PFSK-1 (cell line): Measurements from ENCODE around the gene APBB2.

Source experiments
- FOXP2 ChIP-seq: optimal IDR thresholded peaks from 2 replicates; pipeline ENCODE3; 2011; ENCODE audit warnings: borderline replicate concordance, control low read depth, inconsistent platforms; ENCODE audit not compliant: insufficient read depth; ENCODE audit errors: extremely low read length, extremely low read depth
- POLR2AphosphoS5 ChIP-seq: IDR thresholded peaks from 2 replicates; pipeline ENCODE4 v1.6.1; 2012; ENCODE audit warnings: low read depth, mild to moderate bottlenecking, control low read depth, low read length, moderate library complexity
- REST ChIP-seq, 2 experiments: IDR thresholded peaks; 2 replicates each; pipeline versions ENCODE4 v1.6.1 to v1.8.0; 2011 to 2012; ENCODE audit warnings: low read depth in 2 of 2, low read length in 2 of 2, control low read depth in 1 of 2, inconsistent platforms in 1 of 2, mild to moderate bottlenecking in 1 of 2, moderate library complexity in 1 of 2; ENCODE audit not compliant: insufficient read depth in 1 of 2
- SIN3A ChIP-seq: IDR thresholded peaks from 2 replicates; pipeline ENCODE4 v1.6.1; 2012; ENCODE audit warnings: mild to moderate bottlenecking, low read length, moderate library complexity, borderline replicate concordance; ENCODE audit not compliant: insufficient read depth
- TAF1 ChIP-seq: IDR thresholded peaks from 2 replicates; pipeline ENCODE4 v1.6.1; 2012; ENCODE audit warnings: low read length, control low read depth, borderline replicate concordance; ENCODE audit not compliant: insufficient read depth

Gene APBB2

DNA sequence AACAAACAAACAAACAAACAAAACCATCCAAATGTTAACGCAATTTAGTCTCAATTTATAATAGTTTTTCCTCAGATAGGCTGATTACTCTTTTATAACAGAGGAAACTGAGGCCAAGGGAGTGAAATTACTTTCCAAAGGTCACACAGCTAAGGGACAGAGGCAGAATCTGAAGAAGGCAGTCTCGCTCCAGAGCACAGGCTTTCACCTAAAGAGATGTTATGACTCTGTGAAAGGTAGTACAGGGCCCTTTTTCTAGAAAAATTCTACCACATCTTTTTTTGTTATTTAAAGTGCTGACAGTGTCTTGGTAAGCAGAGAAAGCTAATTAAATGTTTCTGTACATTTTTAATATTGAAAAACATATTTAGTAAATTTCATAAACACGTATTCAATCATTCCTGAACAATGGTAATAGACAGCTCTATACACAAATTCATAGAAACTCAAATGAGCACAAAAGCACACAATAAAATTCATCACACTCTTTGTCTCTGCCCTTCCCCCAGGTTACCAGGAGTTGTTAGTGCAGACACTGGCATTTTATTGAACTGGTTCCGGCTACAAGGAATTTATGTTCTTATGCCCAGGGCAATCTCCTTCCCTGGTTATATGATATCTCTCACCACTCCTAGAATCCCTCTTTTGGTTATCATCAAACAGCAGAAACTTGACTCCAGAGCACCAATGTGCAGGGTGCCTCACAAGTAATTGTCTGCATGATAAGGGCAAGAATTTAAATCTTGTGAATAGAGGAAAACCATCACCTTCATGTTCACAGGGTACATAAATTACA, 7.7 kb upstream of the APBB2 start:
- TF ChIP-seq TAF1 (no peak), SIN3A (no peak), FOXP2 (no peak)

GRCh38 chr4:41219421-41219950, 5.1 kb upstream of the APBB2 start:
- no peak for TF ChIP-seq TAF1
- no peak for TF ChIP-seq SIN3A
- no peak for TF ChIP-seq FOXP2
- no peak for TF ChIP-seq REST (IDR thresholded peaks at IDR 0.05; ENCODE audit: insufficient read depth in 1 of 2, low read depth in 2 of 2, low read length in 2 of 2)
- TF ChIP-seq POLR2AphosphoS5: no peak

GRCh38 chr4:41218703-41219102, 4.4 kb upstream of the APBB2 start:
- no peak for TF ChIP-seq POLR2AphosphoS5
- no peak for TF ChIP-seq FOXP2
- no peak for TF ChIP-seq TAF1
- TF ChIP-seq REST (IDR thresholded peaks at IDR 0.05; ENCODE audit: insufficient read depth in 1 of 2, low read depth in 2 of 2, low read length in 2 of 2): no peak
- no peak for TF ChIP-seq SIN3A

DNA sequence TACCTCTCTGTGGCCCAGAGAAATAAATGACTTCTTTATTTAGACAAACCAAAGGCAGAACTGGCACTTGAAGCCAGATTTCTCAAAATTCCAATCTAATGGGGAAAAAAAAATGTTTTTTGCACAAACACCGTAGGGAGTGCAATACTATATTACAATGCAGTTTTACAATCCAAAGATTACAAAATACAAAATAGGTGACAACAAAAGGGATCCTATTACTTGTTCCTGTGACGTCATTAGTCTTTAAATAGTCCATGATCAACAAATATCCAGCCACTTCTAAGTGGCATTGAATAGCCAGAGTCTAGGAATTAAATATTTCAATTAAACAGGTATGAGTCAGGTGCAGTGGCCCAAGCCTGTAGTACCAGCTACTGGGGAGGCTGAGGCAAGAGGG, 3.0 kb upstream of the APBB2 start:
- TF ChIP-seq FOXP2 (no peak), POLR2AphosphoS5 (no peak), TAF1 (no peak), REST (IDR thresholded peaks at IDR 0.05; ENCODE audit: insufficient read depth in 1 of 2, low read depth in 2 of 2, low read length in 2 of 2) (no peak), SIN3A (no peak)

DNA sequence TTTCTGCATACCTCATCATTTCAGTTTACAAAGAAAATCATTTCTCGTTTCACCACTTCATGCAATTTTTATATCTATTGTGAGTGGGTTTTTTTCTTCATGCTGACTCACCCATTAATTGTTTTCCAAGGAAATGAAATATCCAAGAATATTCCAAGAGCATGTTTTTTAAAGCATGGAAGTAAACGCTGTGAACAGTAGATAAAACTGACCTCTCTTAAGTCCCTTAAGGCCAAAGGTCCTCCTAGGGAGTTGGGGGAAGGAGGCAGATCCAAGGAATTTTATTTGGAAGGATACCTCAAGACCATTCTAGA, 2.6 kb upstream of the APBB2 start:
- TF ChIP-seq SIN3A (no peak), POLR2AphosphoS5 (no peak), TAF1 (no peak), FOXP2 (no peak), REST (IDR thresholded peaks at IDR 0.05; ENCODE audit: insufficient read depth in 1 of 2, low read depth in 2 of 2, low read length in 2 of 2) (no peak)
